Epithelial cell of esophagus (primary cell): ENCODE results near the gene ENTHD1.

Experiments used
- DNase-seq: peaks from one replicate; pipeline ENCODE4 v3.0.0; 2010; ENCODE audit warnings: low read depth
- H3K4me3 ChIP-seq: 2 replicates; pipeline ENCODE4 v1.5.1; 2011; ENCODE audit warnings: mild to moderate bottlenecking, low read length, control low read depth
- CTCF ChIP-seq: IDR thresholded peaks from 2 replicates; pipeline ENCODE4 v1.5.1; 2011; ENCODE audit warnings: low read depth, mild to moderate bottlenecking, low read length, control low read depth, inconsistent platforms; ENCODE audit not compliant: insufficient read depth; ENCODE audit errors: missing control alignments

Gene ENTHD1

GRCh38 chr22:39845529-39845928 is 48.0 kb downstream of the ENTHD1 start:
- TF ChIP-seq CTCF = no peak
- DNase-seq = no peak
- no peak overlapping the region for H3K4me3 ChIP-seq

GRCh38 chr22:39839917-39840510 is 53.5 kb downstream of the ENTHD1 start:
- H3K4me3 ChIP-seq = no peak overlapping the region
- no peak for TF ChIP-seq CTCF
- DNase-seq = no peak

GRCh38 chr22:39839204-39839603 is 54.4 kb downstream of the ENTHD1 start:
- TF ChIP-seq CTCF = no peak
- DNase-seq = no peak
- H3K4me3 ChIP-seq = no peak overlapping the region

- DNase-seq = no peak
- TF ChIP-seq CTCF = no peak
- H3K4me3 ChIP-seq = no peak overlapping the region
Observed at GRCh38 chr22:39833610-39834009, 60.0 kb downstream of the ENTHD1 start.

GRCh38 chr22:39833093-39833492 is 60.5 kb downstream of the ENTHD1 start:
- H3K4me3 ChIP-seq = no peak overlapping the region
- TF ChIP-seq CTCF = no peak
- no peak for DNase-seq

GRCh38 chr22:39832627-39833074 is 60.9 kb downstream of the ENTHD1 start:
- DNase-seq = no peak
- no peak for TF ChIP-seq CTCF
- H3K4me3 ChIP-seq = no peak overlapping the region

GRCh38 chr22:39825661-39826102 is 67.9 kb downstream of the ENTHD1 start:
- DNase-seq = no peak
- H3K4me3 ChIP-seq = no peak overlapping the region
- TF ChIP-seq CTCF = no peak
